22Rv1 (cell line): Measurements from ENCODE around the gene TMEM221.

ENCODE experiments used
- H3K27ac ChIP-seq: fragments of 450-650 bp; 2 replicates; pipeline ENCODE4 v1.5.1; 2017
- ZFX ChIP-seq: fragments of 450-650 bp; IDR thresholded peaks from 2 replicates; pipeline ENCODE4 v1.6.1; 2017; ENCODE audit warnings: antibody characterized with exemption, borderline replicate concordance
- TF ChIP-seq, protein P1 (sequence below): fragments of 450-650 bp; IDR thresholded peaks from 2 replicates; pipeline ENCODE4 v1.5.1; 2017; ENCODE audit warnings: mild to moderate bottlenecking

The TMEM221 gene

DNA sequence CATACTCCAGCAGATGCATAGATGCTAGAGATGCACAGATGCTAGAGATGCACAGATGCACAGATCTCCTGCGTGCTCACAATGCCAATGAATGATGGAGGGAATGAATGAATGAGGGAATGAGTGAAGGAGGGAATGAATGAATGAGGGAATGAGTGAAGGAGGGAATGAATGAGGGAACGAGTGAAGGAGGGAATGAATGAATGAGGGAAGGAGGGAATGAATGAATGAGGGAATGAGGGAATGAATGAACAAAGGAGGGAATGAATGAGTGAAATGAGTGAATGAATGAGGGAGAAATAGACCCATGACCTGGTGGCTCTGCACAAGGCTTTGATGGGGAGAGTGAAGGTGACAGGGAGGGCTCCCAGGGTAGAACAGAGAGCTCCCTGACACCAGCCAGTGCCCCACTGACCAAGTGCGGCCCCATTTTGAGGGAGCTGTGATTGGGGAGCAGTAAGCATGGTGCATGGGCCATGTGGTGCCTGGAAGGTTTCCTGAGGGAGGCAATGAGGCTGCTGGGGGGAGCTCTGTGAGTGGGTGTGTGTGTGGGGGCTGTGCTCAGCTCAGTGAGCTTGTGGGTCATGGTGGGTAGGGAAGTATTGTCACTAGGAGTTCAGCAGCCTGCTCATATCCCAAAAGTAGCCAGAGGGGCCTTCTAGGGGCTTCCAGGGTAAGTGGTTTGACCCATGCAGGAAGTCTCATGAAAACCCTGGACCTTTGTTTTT is 34.6 kb upstream of the TMEM221 start:
- no peak overlapping the region for H3K27ac ChIP-seq
- no peak for TF ChIP-seq ZFX
- TF ChIP-seq, protein P1, sequence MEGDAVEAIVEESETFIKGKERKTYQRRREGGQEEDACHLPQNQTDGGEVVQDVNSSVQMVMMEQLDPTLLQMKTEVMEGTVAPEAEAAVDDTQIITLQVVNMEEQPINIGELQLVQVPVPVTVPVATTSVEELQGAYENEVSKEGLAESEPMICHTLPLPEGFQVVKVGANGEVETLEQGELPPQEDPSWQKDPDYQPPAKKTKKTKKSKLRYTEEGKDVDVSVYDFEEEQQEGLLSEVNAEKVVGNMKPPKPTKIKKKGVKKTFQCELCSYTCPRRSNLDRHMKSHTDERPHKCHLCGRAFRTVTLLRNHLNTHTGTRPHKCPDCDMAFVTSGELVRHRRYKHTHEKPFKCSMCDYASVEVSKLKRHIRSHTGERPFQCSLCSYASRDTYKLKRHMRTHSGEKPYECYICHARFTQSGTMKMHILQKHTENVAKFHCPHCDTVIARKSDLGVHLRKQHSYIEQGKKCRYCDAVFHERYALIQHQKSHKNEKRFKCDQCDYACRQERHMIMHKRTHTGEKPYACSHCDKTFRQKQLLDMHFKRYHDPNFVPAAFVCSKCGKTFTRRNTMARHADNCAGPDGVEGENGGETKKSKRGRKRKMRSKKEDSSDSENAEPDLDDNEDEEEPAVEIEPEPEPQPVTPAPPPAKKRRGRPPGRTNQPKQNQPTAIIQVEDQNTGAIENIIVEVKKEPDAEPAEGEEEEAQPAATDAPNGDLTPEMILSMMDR = no peak

DNA sequence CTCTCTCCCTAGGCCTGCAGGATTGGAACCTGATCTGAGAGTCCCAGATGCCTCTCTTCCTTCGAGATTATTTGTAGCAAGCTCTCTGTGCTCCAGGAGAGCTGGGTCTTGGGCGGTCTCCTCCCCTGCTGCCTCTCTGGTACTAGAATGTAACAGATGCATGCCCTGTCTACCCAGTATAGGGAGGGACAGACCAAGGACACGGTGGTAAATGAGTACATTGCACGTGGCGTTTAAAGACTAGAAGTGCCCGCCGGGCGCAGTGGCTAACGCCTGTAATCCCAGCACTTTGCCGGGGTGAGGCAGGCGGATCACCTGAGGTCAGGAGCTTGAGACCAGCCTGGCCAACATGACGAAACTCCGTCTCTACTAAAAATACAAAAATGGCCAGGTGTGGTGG is 33.5 kb upstream of the TMEM221 start:
- TF ChIP-seq, protein P1 = no peak
- no peak for TF ChIP-seq ZFX
- no peak overlapping the region for H3K27ac ChIP-seq

DNA sequence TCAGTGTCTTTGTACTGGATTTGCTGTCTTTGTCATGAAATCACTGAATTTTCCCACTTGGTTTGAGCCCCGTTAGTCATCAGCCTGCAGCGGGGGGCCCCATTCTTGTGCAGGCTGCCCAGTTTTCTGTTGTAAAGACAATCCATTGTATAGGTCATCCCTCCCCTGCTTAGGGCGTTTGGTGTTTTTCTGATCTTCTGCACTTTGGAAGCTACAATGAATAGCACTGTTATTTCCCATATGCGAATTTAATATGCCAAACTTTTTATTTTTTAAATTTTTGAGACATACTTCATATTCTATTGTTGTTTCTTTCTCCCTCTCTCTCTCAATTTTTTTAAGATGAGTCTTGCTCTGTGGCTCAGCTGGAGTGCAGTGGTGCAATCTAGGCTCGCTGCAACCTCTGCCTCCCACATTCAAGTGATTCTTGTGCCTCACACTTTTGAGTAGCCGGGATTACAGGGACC is 30.9 kb upstream of the TMEM221 start:
- no peak overlapping the region for H3K27ac ChIP-seq

DNA sequence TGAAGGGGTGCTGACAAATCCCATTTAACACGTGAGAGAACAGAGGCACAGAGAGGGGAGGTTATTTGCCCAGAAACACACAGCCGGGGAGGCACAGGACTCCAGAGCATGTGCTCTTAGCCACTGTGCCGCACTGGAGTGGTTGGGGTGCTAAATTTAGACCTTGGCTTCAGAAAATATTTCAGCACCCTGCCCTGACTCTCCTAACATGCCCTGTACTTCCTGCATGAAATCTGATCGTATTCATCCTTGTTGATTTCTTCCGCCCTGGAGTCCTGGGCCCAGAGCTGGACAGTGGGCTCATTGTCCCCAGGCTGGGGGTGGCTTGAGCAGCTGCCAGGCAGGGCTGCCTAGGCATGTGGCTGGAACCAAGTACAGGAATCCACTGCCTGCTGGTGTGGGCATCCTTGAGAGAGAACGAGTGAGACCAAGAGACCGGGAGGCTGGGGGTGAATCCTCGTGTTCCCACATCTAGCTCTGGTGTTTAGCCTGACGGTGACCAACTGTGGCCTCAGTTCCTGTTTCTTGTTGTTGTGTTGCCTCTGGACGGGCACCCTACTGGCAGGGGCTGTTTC is 27.2 kb upstream of the TMEM221 start:
- H3K27ac ChIP-seq = 0 out of 2 replicates have a peak overlapping the region, but pooled peaks have one; percentile 23
- TF ChIP-seq, protein P1 = no peak

More for the DNA sequence above, 30.9 kb upstream of the TMEM221 start:
- TF ChIP-seq ZFX = no peak
- TF ChIP-seq, protein P1 = no peak

DNA sequence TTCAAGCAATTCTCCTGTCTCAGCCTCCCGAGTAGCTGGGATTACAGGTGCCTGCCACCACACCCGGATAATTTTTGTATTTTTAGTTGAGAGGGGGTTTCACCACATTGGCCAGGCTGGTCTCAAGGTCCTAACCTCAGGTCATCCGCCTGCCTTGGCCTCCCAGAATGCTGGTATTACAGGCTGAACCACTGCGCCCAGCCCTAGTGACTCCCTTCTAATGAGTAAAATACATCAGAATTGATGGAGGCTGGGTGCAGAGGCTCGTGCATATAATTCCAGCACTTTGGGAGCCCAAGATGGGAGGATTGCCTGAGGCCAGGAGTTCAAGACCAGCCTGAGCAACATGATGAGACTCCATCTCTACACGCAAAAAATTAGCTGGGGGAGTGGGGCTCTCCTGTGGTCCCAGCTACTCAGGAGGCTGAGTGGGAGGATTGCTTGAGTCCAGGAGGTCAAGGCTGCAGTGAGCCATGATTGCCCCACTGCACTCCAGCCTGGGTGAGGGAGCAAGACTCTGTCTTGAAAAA is 26.6 kb upstream of the TMEM221 start:
- 0 out of 2 replicates have a peak overlapping the region, but pooled peaks have one; percentile 23 for H3K27ac ChIP-seq

DNA sequence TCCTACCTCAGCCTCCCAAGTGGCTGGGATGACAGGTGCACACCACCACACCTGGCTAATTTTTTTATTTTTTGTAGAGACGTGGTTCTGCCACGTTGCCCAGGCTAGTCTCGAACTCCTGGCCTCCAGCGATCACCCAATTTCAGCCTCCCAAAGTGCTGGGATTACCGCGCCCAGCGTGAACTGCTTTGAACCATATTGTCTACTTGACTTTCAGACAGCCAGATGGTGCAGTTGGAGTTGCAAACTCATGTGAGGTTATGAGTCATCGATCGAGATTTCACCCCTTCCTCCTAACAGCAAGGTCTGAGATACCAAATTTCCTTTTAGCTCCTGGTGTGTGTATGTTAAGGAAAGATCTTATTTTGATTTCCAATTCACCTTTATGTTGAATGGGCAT is 24.6 kb upstream of the TMEM221 start:
- TF ChIP-seq, protein P1 = no peak
- no peak overlapping the region for H3K27ac ChIP-seq

DNA sequence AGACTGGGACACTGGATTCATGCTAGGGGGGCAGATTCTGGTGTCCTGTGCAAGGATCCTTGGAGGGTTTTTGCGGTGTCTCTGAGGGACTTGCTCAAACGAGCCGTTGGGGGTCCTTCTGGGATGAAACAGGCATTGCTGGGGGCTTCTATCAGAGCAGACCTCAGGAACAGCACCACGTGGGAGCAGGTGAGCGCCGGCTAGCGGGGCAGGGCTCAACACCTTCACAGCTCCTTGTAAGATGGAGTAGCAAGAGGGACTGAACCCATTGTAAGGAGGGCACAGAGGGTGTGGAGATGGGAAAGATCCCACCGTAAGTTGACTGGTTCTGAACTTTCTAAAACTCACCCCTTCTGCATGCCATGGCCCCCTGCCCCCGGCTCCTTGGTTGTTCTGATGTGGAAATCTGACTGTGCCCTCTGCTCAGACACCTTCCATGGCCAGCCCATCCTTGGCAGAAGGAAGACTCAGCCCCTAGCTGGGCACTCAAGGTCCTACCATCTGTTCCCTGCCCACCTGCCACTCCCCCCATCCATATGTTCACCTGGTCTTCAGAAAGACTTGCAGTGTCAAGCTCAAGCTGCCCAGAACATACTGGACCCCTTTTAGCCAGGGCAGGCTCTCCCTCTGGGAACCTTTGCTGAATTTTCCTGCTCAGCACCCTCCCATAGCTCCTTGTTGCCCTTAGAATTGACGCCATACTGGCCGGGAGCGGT is 23.1 kb upstream of the TMEM221 start:
- TF ChIP-seq, protein P1 = no peak
- no peak for TF ChIP-seq ZFX
- no peak overlapping the region for H3K27ac ChIP-seq
